ENCODE data around the gene TRPV2.
"Not testable (repeated sequence)": the region's sequence is repeated elsewhere in the genome, so short reads cannot be mapped to it uniquely, and the experiment has no call there.

The TRPV2 gene

GRCh38 chr17:16447676-16448075 is 32.3 kb downstream of the TRPV2 start:
- Mint-ChIP-seq H3K4me1 (ENCODE audit: low read depth) (peaks cover 30% of the 10 kb centered on the region), H3K9me3 (no peaks in the 10 kb centered on the region), H3K4me3 (no peak overlapping the region), H3K27ac (no peak overlapping the region), H3K36me3 (ENCODE audit: low read depth) (peaks cover 83% of the 10 kb centered on the region), H3K27me3 (no peaks in the 10 kb centered on the region)
- intact Hi-C loops (cut with micrococcal nuclease), result no loop called here

- Mint-ChIP-seq H3K36me3 (ENCODE audit: low read depth) (peaks cover 75% of the 10 kb centered on the region), H3K9me3 (no peaks in the 10 kb centered on the region), H3K27ac (no peak overlapping the region), H3K4me3 (no peak overlapping the region), H3K27me3 (no peaks in the 10 kb centered on the region), H3K4me1 (ENCODE audit: low read depth) (peaks cover 21% of the 10 kb centered on the region)
- intact Hi-C loops (cut with micrococcal nuclease), result no loop called here
Measured at GRCh38 chr17:16448490-16448889, 33.1 kb downstream of the TRPV2 start.

GRCh38 chr17:16449121-16449570 is 33.8 kb downstream of the TRPV2 start:
- Mint-ChIP-seq H3K4me1 (ENCODE audit: low read depth) (peaks cover 15% of the 10 kb centered on the region), H3K4me3 (no peak overlapping the region), H3K27ac (no peak overlapping the region), H3K9me3 (no peaks in the 10 kb centered on the region), H3K27me3 (no peaks in the 10 kb centered on the region), H3K36me3 (ENCODE audit: low read depth) (peaks cover 69% of the 10 kb centered on the region)
- intact Hi-C loops (cut with micrococcal nuclease), result no loop called here

- Mint-ChIP-seq H3K36me3 (ENCODE audit: low read depth) (peaks cover 60% of the 10 kb centered on the region), H3K27me3 (no peaks in the 10 kb centered on the region), H3K4me3 (no peak overlapping the region), H3K9me3 (no peaks in the 10 kb centered on the region), H3K27ac (no peak overlapping the region), H3K4me1 (ENCODE audit: low read depth) (peaks cover 11% of the 10 kb centered on the region)
- intact Hi-C loops (cut with micrococcal nuclease), result no loop called here
Measured at GRCh38 chr17:16450028-16450427, 34.7 kb downstream of the TRPV2 start.

GRCh38 chr17:16452268-16452667 is 36.9 kb downstream of the TRPV2 start:
- H3K27me3 Mint-ChIP-seq; H3K4me3 Mint-ChIP-seq; H3K4me1 Mint-ChIP-seq (ENCODE audit: low read depth); H3K27ac Mint-ChIP-seq; H3K9me3 Mint-ChIP-seq; intact Hi-C loops (cut with micrococcal nuclease): not testable (repeated sequence)
- peaks cover 38% of the 10 kb centered on the region for H3K36me3 Mint-ChIP-seq (ENCODE audit: low read depth)

GRCh38 chr17:16453493-16453851 is 38.1 kb downstream of the TRPV2 start:
- intact Hi-C loops (cut with micrococcal nuclease), result loop anchor here (1.0 kb wide), 1 partner anchor 68 kb away; no protein-coding TSS in a partner anchor
- Mint-ChIP-seq H3K36me3 (ENCODE audit: low read depth) (peaks cover 25% of the 10 kb centered on the region), H3K4me1 (ENCODE audit: low read depth) (no peaks in the 10 kb centered on the region), H3K9me3 (no peaks in the 10 kb centered on the region), H3K27me3 (no peaks in the 10 kb centered on the region), H3K4me3 (no peak overlapping the region), H3K27ac (no peak overlapping the region)

GRCh38 chr17:16455997-16456741 is 40.8 kb downstream of the TRPV2 start:
- Mint-ChIP-seq H3K9me3 (no peaks in the 10 kb centered on the region), H3K4me1 (ENCODE audit: low read depth) (no peaks in the 10 kb centered on the region), H3K36me3 (ENCODE audit: low read depth) (peaks cover under 1% of the 10 kb centered on the region), H3K27ac (no peak overlapping the region), H3K4me3 (no peak overlapping the region), H3K27me3 (no peaks in the 10 kb centered on the region)
- intact Hi-C loops (cut with micrococcal nuclease), result no loop called here

- intact Hi-C loops (cut with micrococcal nuclease), result no loop called here
- Mint-ChIP-seq H3K9me3 (no peaks in the 10 kb centered on the region), H3K36me3 (ENCODE audit: low read depth) (no peaks in the 10 kb centered on the region), H3K27me3 (no peaks in the 10 kb centered on the region), H3K4me1 (ENCODE audit: low read depth) (no peaks in the 10 kb centered on the region), H3K4me3 (no peak overlapping the region), H3K27ac (no peak overlapping the region)
Measured at GRCh38 chr17:16456742-16457316, 41.5 kb downstream of the TRPV2 start.

- no peaks in the 10 kb centered on the region for H3K36me3 Mint-ChIP-seq (ENCODE audit: low read depth)
- H3K27ac Mint-ChIP-seq, result no peak overlapping the region
- H3K9me3 Mint-ChIP-seq, result no peaks in the 10 kb centered on the region
- H3K27me3 Mint-ChIP-seq, result no peaks in the 10 kb centered on the region
- no peaks in the 10 kb centered on the region for H3K4me1 Mint-ChIP-seq (ENCODE audit: low read depth)
- intact Hi-C loops (cut with micrococcal nuclease), result no loop called here
- no peak overlapping the region for H3K4me3 Mint-ChIP-seq
Measured at GRCh38 chr17:16459271-16459670, 43.9 kb downstream of the TRPV2 start.

- no peaks in the 10 kb centered on the region for H3K9me3 Mint-ChIP-seq
- no peak overlapping the region for H3K4me3 Mint-ChIP-seq
- H3K4me1 Mint-ChIP-seq (ENCODE audit: low read depth), result no peaks in the 10 kb centered on the region
- H3K27ac Mint-ChIP-seq, result no peak overlapping the region
- intact Hi-C loops (cut with micrococcal nuclease), result no loop called here
- H3K36me3 Mint-ChIP-seq (ENCODE audit: low read depth), result no peaks in the 10 kb centered on the region
- no peaks in the 10 kb centered on the region for H3K27me3 Mint-ChIP-seq
Measured at GRCh38 chr17:16459855-16460550, 44.6 kb downstream of the TRPV2 start.

GRCh38 chr17:16460796-16461605 is 45.6 kb downstream of the TRPV2 start:
- Mint-ChIP-seq H3K27me3 (no peaks in the 10 kb centered on the region), H3K27ac (no peak overlapping the region), H3K4me3 (no peak overlapping the region), H3K4me1 (ENCODE audit: low read depth) (no peaks in the 10 kb centered on the region), H3K36me3 (ENCODE audit: low read depth) (no peaks in the 10 kb centered on the region), H3K9me3 (no peaks in the 10 kb centered on the region)
- intact Hi-C loops (cut with micrococcal nuclease), result no loop called here

GRCh38 chr17:16461606-16461866 is 46.2 kb downstream of the TRPV2 start:
- H3K4me1 Mint-ChIP-seq (ENCODE audit: low read depth), result no peaks in the 10 kb centered on the region
- no peaks in the 10 kb centered on the region for H3K36me3 Mint-ChIP-seq (ENCODE audit: low read depth)
- no peaks in the 10 kb centered on the region for H3K9me3 Mint-ChIP-seq
- H3K27ac Mint-ChIP-seq, result no peak overlapping the region
- H3K4me3 Mint-ChIP-seq, result no peak overlapping the region
- intact Hi-C loops (cut with micrococcal nuclease), result no loop called here
- H3K27me3 Mint-ChIP-seq, result no peaks in the 10 kb centered on the region

GRCh38 chr17:16462070-16462864 is 46.9 kb downstream of the TRPV2 start:
- intact Hi-C loops (cut with micrococcal nuclease), result no loop called here
- no peaks in the 10 kb centered on the region for H3K4me1 Mint-ChIP-seq (ENCODE audit: low read depth)
- H3K27ac Mint-ChIP-seq, result no peak overlapping the region
- no peaks in the 10 kb centered on the region for H3K9me3 Mint-ChIP-seq
- H3K27me3 Mint-ChIP-seq, result no peaks in the 10 kb centered on the region
- H3K36me3 Mint-ChIP-seq (ENCODE audit: low read depth), result no peaks in the 10 kb centered on the region
- no peak overlapping the region for H3K4me3 Mint-ChIP-seq
